ENCODE measurements around the gene HNRNPUL2.

DNA sequence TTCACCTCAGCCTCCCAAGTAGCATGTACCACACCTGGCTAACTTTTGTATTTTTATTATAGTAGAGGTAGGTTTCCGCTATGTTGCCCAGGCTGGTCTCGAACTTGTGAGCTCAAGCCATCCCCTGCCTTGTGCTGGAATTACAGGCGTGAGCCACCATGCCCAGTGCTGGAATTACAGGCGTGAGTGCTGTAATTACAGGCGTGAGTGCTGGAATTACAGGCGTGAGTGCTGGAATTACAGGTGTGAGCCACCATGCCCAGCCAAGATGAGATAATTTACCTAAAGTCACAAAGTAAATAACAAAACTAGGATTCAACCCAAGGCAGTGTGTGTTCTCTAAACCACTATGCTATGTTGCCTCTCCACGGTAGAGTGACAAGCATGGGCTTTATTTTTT, 44.7 kb downstream of the HNRNPUL2 start:
- TF ChIP-seq EP300 (IDR thresholded peaks at IDR 0.05; ENCODE audit: borderline replicate concordance) (no peak), YY1 (IDR thresholded peaks at IDR 0.05; ENCODE audit: low read depth) (no peak), TAF1 (IDR thresholded peaks at IDR 0.05; ENCODE audit: low read depth) (no peak), TEAD4 (IDR thresholded peaks at IDR 0.05) (no peak), EGR1 (IDR thresholded peaks at IDR 0.05) (no peak), CREB1 (IDR thresholded peaks at IDR 0.05; ENCODE audit: low read depth) (no peak), FOXM1 (IDR thresholded peaks at IDR 0.05; ENCODE audit: borderline replicate concordance, low read depth) (no peak), RAD21 (IDR thresholded peaks at IDR 0.05; ENCODE audit: low read depth) (no peak), ZBTB7A (IDR thresholded peaks at IDR 0.05; ENCODE audit: low read depth) (no peak)
- TF ChIP-seq, protein P1, sequence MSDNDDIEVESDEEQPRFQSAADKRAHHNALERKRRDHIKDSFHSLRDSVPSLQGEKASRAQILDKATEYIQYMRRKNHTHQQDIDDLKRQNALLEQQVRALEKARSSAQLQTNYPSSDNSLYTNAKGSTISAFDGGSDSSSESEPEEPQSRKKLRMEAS (IDR thresholded peaks at IDR 0.05): no peak
- TF ChIP-seq, protein P2, sequence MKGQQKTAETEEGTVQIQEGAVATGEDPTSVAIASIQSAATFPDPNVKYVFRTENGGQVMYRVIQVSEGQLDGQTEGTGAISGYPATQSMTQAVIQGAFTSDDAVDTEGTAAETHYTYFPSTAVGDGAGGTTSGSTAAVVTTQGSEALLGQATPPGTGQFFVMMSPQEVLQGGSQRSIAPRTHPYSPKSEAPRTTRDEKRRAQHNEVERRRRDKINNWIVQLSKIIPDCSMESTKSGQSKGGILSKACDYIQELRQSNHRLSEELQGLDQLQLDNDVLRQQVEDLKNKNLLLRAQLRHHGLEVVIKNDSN (IDR thresholded peaks at IDR 0.05): no peak

Measured in Ishikawa (cell line).